Measurements from ENCODE around the gene GGNBP2. TPM values are rescaled to one million over a fixed set of nuclear protein-coding genes. Genes with fewer than 3 reads are reported as not detected.

Gene GGNBP2
- total and polyA plus RNA-seq, 2 donors from 2014 or later: 43.0 to 86.8 TPM

GRCh38 chr17:36509272-36509985 is 35.3 kb upstream of the GGNBP2 start:
- intact Hi-C loops (cut with DNase I): no loop called here

GRCh38 chr17:36510636-36511035 is 34.1 kb upstream of the GGNBP2 start:
- no peak for DNase-seq
- H3K4me3 ChIP-seq (ENCODE audit: low read length in 3 of 3): no peak overlapping the region
- peaks cover 0 to 16% (median 9%) of the 10 kb centered on the region in 3 donors for H3K36me3 ChIP-seq (ENCODE audit: control insufficient read depth in 2 of 3, insufficient read depth in 3 of 3, low read length in 3 of 3)

More at GRCh38 chr17:36509272-36509985, 35.3 kb upstream of the GGNBP2 start:
- no peak for TF ChIP-seq CTCF (IDR thresholded peaks at IDR 0.05; ENCODE audit: borderline replicate concordance, extremely low read depth, insufficient read depth)
- no peak for DNase-seq
- Histone ChIP-seq H3K27me3 (ENCODE audit: control insufficient read depth, insufficient read depth, low read length) (no peaks in the 10 kb centered on the region), H3K4me1 (ENCODE audit: control insufficient read depth in 2 of 3, insufficient read depth in 2 of 3, low read depth in 1 of 3, low read length in 3 of 3) (no peaks in the 10 kb centered on the region), H3K9ac (ENCODE audit: low read length in 3 of 3) (no peak overlapping the region), H3K36me3 (ENCODE audit: control insufficient read depth in 2 of 3, insufficient read depth in 3 of 3, low read length in 3 of 3) (peaks cover 0 to 14% (median 11%) of the 10 kb centered on the region in 3 donors), H3K4me3 (ENCODE audit: low read length in 3 of 3) (no peak overlapping the region), H3K9me3 (ENCODE audit: control insufficient read depth in 2 of 3, insufficient read depth in 1 of 3, low read length in 3 of 3) (no peaks in the 10 kb centered on the region), H3K27ac (ENCODE audit: low read depth in 2 of 2, low read length in 2 of 2) (no peak overlapping the region)
- FAIRE-seq: no peak

GRCh38 chr17:36511216-36511615 is 33.5 kb upstream of the GGNBP2 start:
- no peak for FAIRE-seq

More at GRCh38 chr17:36510636-36511035, 34.1 kb upstream of the GGNBP2 start:
- Histone ChIP-seq H3K9ac (ENCODE audit: low read length in 3 of 3) (no peak overlapping the region), H3K27ac (ENCODE audit: low read depth in 2 of 2, low read length in 2 of 2) (no peak overlapping the region), H3K4me1 (ENCODE audit: control insufficient read depth in 2 of 3, insufficient read depth in 2 of 3, low read depth in 1 of 3, low read length in 3 of 3) (no peaks in the 10 kb centered on the region), H3K9me3 (ENCODE audit: control insufficient read depth in 2 of 3, insufficient read depth in 1 of 3, low read length in 3 of 3) (no peaks in the 10 kb centered on the region), H3K27me3 (ENCODE audit: control insufficient read depth, insufficient read depth, low read length) (no peaks in the 10 kb centered on the region)
- FAIRE-seq: no peak
- TF ChIP-seq CTCF (IDR thresholded peaks at IDR 0.05; ENCODE audit: borderline replicate concordance, extremely low read depth, insufficient read depth): no peak
- intact Hi-C loops (cut with DNase I): no loop called here

More at GRCh38 chr17:36511216-36511615, 33.5 kb upstream of the GGNBP2 start:
- no peak overlapping the region for H3K9ac ChIP-seq (ENCODE audit: low read length in 3 of 3)
- H3K36me3 ChIP-seq (ENCODE audit: control insufficient read depth in 2 of 3, insufficient read depth in 3 of 3, low read length in 3 of 3): peaks cover 0 to 12% (median 4%) of the 10 kb centered on the region in 3 donors
- no peaks in the 10 kb centered on the region for H3K9me3 ChIP-seq (ENCODE audit: control insufficient read depth in 2 of 3, insufficient read depth in 1 of 3, low read length in 3 of 3)
- H3K27me3 ChIP-seq (ENCODE audit: control insufficient read depth, insufficient read depth, low read length): no peaks in the 10 kb centered on the region
- H3K4me1 ChIP-seq (ENCODE audit: control insufficient read depth in 2 of 3, insufficient read depth in 2 of 3, low read depth in 1 of 3, low read length in 3 of 3): no peaks in the 10 kb centered on the region
- no peak for DNase-seq
- no peak for TF ChIP-seq CTCF (IDR thresholded peaks at IDR 0.05; ENCODE audit: borderline replicate concordance, extremely low read depth, insufficient read depth)
- H3K4me3 ChIP-seq (ENCODE audit: low read length in 3 of 3): no peak overlapping the region
- no peak overlapping the region for H3K27ac ChIP-seq (ENCODE audit: low read depth in 2 of 2, low read length in 2 of 2)
- intact Hi-C loops (cut with DNase I): no loop called here
